ENCODE data around the gene FRMD4A.

Gene FRMD4A

DNA sequence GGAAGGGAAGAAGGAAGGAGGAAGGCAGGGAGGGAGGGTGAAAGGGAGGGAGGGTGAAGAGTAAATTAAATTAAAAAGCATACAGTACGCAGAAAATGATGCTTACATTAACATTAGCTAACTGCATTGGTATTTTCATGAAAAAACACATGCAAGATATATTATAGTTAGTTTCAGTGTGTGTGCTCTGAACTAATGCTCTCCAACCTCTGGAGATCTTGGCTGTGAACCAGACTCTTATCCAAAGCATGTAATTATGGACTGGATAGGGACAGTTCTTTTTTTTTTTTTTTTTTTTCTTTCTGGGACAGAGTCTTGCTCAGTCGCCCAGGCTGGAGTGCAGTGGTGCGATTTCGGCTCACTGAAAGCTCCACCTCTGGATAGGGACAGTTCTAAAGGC lies 357.0 kb downstream of the FRMD4A start:
- no peak for ATAC-seq (ENCODE audit: low read depth)
- no peak for DNase-seq (ENCODE audit: low spot score)

DNA sequence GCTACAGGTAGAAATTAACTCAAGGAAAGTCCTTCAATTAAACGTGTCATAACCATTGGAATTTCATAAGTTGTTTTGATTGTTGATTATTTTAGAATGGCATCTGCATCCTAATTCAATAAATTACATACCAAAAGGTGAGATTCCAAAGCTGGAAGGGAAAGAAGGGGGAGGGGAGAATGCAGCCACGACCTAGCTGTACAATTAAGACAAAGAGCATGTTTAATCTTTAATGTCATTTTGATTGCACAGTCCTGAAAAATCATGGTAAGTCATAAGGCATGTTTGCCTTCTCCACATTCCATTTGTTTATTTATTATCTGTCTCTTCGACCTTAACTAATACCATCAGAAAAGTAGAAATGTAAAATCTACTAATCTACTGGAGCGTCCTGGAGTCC lies 358.1 kb downstream of the FRMD4A start:
- Histone ChIP-seq H3K27ac (ENCODE audit: poor library complexity, severe bottlenecking) (no peak overlapping the region), H3K4me1 (ENCODE audit: insufficient read depth, poor library complexity, severe bottlenecking) (peaks cover 13% of the 10 kb centered on the region), H3K36me3 (ENCODE audit: low read depth) (no peaks in the 10 kb centered on the region), H3K9me3 (ENCODE audit: severe bottlenecking) (no peaks in the 10 kb centered on the region), H3K4me3 (ENCODE audit: severe bottlenecking) (no peak overlapping the region), H3K27me3 (ENCODE audit: insufficient read depth, poor library complexity, severe bottlenecking) (no peaks in the 10 kb centered on the region)
- TF ChIP-seq, protein P1, sequence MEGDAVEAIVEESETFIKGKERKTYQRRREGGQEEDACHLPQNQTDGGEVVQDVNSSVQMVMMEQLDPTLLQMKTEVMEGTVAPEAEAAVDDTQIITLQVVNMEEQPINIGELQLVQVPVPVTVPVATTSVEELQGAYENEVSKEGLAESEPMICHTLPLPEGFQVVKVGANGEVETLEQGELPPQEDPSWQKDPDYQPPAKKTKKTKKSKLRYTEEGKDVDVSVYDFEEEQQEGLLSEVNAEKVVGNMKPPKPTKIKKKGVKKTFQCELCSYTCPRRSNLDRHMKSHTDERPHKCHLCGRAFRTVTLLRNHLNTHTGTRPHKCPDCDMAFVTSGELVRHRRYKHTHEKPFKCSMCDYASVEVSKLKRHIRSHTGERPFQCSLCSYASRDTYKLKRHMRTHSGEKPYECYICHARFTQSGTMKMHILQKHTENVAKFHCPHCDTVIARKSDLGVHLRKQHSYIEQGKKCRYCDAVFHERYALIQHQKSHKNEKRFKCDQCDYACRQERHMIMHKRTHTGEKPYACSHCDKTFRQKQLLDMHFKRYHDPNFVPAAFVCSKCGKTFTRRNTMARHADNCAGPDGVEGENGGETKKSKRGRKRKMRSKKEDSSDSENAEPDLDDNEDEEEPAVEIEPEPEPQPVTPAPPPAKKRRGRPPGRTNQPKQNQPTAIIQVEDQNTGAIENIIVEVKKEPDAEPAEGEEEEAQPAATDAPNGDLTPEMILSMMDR (IDR thresholded peaks at IDR 0.05; ENCODE audit: poor library complexity, severe bottlenecking) = no peak
- no peak for ATAC-seq (ENCODE audit: low read depth)
- no peak for DNase-seq (ENCODE audit: low spot score)

More for the DNA sequence above, 357.0 kb downstream of the FRMD4A start:
- H3K9me3 ChIP-seq (ENCODE audit: severe bottlenecking) = no peaks in the 10 kb centered on the region
- peaks cover 15% of the 10 kb centered on the region for H3K4me1 ChIP-seq (ENCODE audit: insufficient read depth, poor library complexity, severe bottlenecking)
- H3K27ac ChIP-seq (ENCODE audit: poor library complexity, severe bottlenecking) = no peak overlapping the region
- TF ChIP-seq, protein P1 (IDR thresholded peaks at IDR 0.05; ENCODE audit: poor library complexity, severe bottlenecking) = no peak
- H3K27me3 ChIP-seq (ENCODE audit: insufficient read depth, poor library complexity, severe bottlenecking) = no peaks in the 10 kb centered on the region
- H3K4me3 ChIP-seq (ENCODE audit: severe bottlenecking) = no peak overlapping the region
- H3K36me3 ChIP-seq (ENCODE audit: low read depth) = no peaks in the 10 kb centered on the region

DNA sequence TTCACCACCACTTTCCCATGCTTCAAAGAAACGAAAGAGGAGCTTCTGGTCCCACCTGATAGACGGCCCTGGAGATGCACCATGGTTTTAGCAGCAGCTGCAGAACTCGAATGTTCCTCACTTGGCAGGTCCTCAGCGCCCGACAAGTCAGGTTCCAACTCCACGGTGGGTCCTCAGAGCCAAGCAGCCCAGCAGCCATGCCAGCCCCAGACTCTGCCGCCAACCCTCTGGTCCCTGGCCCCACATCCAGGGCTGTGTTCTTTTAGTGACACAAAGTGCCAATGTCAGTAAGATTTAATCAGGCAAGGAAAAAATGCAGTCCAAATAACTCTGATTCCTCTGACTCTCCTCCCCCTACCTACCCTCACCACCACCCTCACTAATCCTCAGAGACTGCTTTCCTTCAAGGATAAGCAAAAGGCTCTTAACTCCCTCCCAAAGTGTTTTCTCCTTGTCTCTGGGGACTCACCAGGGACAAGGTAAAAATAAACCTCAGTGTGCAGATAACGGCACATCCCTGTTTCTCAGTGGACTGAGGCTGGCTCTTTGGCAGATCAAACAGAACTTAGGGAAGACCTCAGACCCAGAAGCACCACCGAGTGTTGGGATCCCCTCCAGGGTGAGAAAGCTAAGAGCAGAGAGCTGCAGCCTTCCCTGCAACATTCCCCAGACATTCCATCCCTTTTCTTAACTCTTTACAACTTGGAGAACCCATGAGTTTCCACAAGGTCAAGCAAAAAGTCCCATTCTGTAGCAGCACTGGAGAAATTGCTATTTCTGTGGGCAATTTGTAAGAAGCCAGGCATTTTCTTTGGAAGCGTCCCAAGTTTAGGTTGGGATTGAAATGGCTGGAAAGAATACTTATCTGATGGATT lies 358.9 kb downstream of the FRMD4A start:
- peaks cover 13% of the 10 kb centered on the region for H3K4me1 ChIP-seq (ENCODE audit: insufficient read depth, poor library complexity, severe bottlenecking)
- DNase-seq (ENCODE audit: low spot score) (no peak), ATAC-seq (ENCODE audit: low read depth) (no peak)
- TF ChIP-seq, protein P1 (IDR thresholded peaks at IDR 0.05; ENCODE audit: poor library complexity, severe bottlenecking) = no peak
- H3K27me3 ChIP-seq (ENCODE audit: insufficient read depth, poor library complexity, severe bottlenecking) = no peaks in the 10 kb centered on the region
- H3K9me3 ChIP-seq (ENCODE audit: severe bottlenecking) = no peaks in the 10 kb centered on the region
- H3K27ac ChIP-seq (ENCODE audit: poor library complexity, severe bottlenecking) = no peak overlapping the region
- H3K36me3 ChIP-seq (ENCODE audit: low read depth) = no peaks in the 10 kb centered on the region
- no peak overlapping the region for H3K4me3 ChIP-seq (ENCODE audit: severe bottlenecking)

DNA sequence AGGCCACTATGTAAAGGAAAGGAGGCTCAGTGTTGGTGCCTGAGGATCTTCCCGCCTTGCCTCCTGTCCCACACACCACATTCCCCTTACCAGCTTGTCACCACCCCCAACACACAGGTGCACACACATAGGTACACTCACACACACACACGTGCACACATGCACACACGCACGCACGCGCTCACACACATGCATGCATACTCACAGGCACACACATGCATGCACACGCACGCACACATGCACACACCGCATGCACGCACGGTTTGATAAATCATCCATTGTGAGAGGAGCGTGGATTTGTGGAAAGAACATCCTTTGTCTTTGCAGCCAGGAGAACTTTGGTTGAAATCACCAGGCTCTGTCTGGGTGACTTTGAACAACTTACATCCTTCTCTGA lies 359.8 kb downstream of the FRMD4A start:
- Histone ChIP-seq H3K4me1 (ENCODE audit: insufficient read depth, poor library complexity, severe bottlenecking) (peaks cover 13% of the 10 kb centered on the region), H3K4me3 (ENCODE audit: severe bottlenecking) (no peak overlapping the region)
- ATAC-seq (ENCODE audit: low read depth) = no peak

More for the DNA sequence above, 359.8 kb downstream of the FRMD4A start:
- no peaks in the 10 kb centered on the region for H3K9me3 ChIP-seq (ENCODE audit: severe bottlenecking)
- H3K36me3 ChIP-seq (ENCODE audit: low read depth) = no peaks in the 10 kb centered on the region
- no peaks in the 10 kb centered on the region for H3K27me3 ChIP-seq (ENCODE audit: insufficient read depth, poor library complexity, severe bottlenecking)
- TF ChIP-seq, protein P1 (IDR thresholded peaks at IDR 0.05; ENCODE audit: poor library complexity, severe bottlenecking) = no peak
- no peak overlapping the region for H3K27ac ChIP-seq (ENCODE audit: poor library complexity, severe bottlenecking)
- no peak for DNase-seq (ENCODE audit: low spot score)
